Measurements from ENCODE around the gene RPS2.

DNA sequence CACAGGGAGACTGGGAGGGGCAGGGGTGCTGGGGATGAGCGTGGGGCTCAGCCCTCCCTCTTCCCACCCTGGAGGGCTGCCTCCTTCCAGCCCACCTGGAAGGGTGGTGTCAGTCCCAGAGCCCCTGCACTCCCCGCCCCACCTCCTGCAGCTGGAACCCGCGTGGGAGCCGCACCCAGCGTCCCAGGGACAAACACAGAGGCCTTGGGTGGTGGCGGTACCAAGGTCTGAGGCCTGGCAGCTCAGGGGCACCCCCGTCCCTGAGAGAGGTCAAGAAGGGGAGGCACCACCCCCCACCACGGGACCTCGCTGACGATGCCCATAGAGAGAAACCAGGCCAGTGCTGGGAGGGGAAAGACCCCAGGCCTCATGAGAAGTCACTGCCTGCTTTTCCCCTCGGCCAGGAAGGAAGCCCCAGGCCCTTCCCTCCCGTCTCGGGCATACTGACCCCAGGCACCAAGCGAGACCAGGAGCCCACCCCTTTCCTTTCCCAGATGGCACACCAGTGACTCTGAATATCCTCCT lies 50.5 kb downstream of the RPS2 start:
- TF ChIP-seq EZH2 (IDR thresholded peaks at IDR 0.05; ENCODE audit: insufficient read depth, poor library complexity, severe bottlenecking) (no peak), EZH2phosphoT487 (IDR thresholded peaks at IDR 0.05; ENCODE audit: insufficient read depth, low read depth) (no peak)

All from GM23248 (cell line).